CD14-positive monocyte (primary cell): Measurements from ENCODE around the gene SLC39A9. TPM values are rescaled to one million over a fixed set of nuclear protein-coding genes. Genes with fewer than 3 reads are reported as not detected.

Experiments
- DNase-seq, 3 donors: peaks; one replicate each; pipeline ENCODE4 v3.0.0-alpha.2; 2011 to 2022
- H2AFZ ChIP-seq: 2 replicates; pipeline ENCODE4 v1.6.0; 2012; ENCODE audit warnings: mild to moderate bottlenecking, low read depth, low read length, inconsistent platforms; ENCODE audit not compliant: insufficient read depth, poor library complexity, severe bottlenecking
- H3K27ac ChIP-seq, 2 donors: 1 replicate in 1 of 2; 2 replicates in 1 of 2; pipeline ENCODE4 v1.5.1; 2012 to 2013; ENCODE audit warnings: low read length in 2 of 2, control low read depth in 1 of 2, inconsistent platforms in 1 of 2, low read depth in 1 of 2, mild to moderate bottlenecking in 1 of 2
- H3K27me3 ChIP-seq, 2 donors: one replicate each; pipeline versions ENCODE4 v1.6.0 to v1.6.1; 2011 to 2013; ENCODE audit warnings: low read length in 2 of 2; ENCODE audit not compliant: control insufficient read depth in 2 of 2, insufficient read depth in 2 of 2
- H3K36me3 ChIP-seq, 2 donors: replicated peaks in 1 of 2; 1 replicate in 1 of 2; 2 replicates in 1 of 2; pipeline versions ENCODE4 v1.5.1 to v1.6.1; 2012 to 2013; ENCODE audit warnings: low read length in 2 of 2, control low read depth in 1 of 2, inconsistent platforms in 1 of 2, mild to moderate bottlenecking in 1 of 2; ENCODE audit not compliant: insufficient read depth in 2 of 2, control insufficient read depth in 1 of 2
- H3K4me1 ChIP-seq, 2 donors: 1 replicate in 1 of 2; 2 replicates in 1 of 2; pipeline versions ENCODE4 v1.5.1 to v1.6.1; 2012 to 2013; ENCODE audit warnings: low read length in 2 of 2, control low read depth in 1 of 2, inconsistent platforms in 1 of 2, mild to moderate bottlenecking in 1 of 2, moderate library complexity in 1 of 2; ENCODE audit not compliant: insufficient read depth in 2 of 2, control insufficient read depth in 1 of 2
- H3K4me2 ChIP-seq: replicated peaks from 2 replicates; pipeline ENCODE3; 2012; ENCODE audit warnings: low read length, moderate library complexity, mild to moderate bottlenecking; ENCODE audit not compliant: poor library complexity, severe bottlenecking; ENCODE audit errors: extremely low read depth
- H3K4me3 ChIP-seq, 3 experiments: fragments of 200-600 bp in 1 of 3; sonication (generic) in 1 of 3; replicated peaks in 1 of 3; 1 replicate in 2 of 3; 2 replicates in 1 of 3; pipeline ENCODE4 v1.5.1; 2011 to 2013; ENCODE audit warnings: low read length in 3 of 3, mild to moderate bottlenecking in 3 of 3, control low read depth in 2 of 3, low read depth in 2 of 3, inconsistent platforms in 1 of 3, moderate library complexity in 1 of 3
- H3K79me2 ChIP-seq: 2 replicates; pipeline ENCODE4 v1.6.0; 2012; ENCODE audit warnings: mild to moderate bottlenecking, control low read depth, inconsistent platforms, low read length, moderate library complexity; ENCODE audit not compliant: insufficient read depth
- H3K9ac ChIP-seq: 2 replicates; pipeline ENCODE4 v1.6.0; 2017; ENCODE audit warnings: low read length, mild to moderate bottlenecking; ENCODE audit not compliant: insufficient read depth, poor library complexity, severe bottlenecking
- H3K9me3 ChIP-seq, 2 donors: replicated peaks in 1 of 2; 1 replicate in 1 of 2; 2 replicates in 1 of 2; pipeline versions ENCODE4 v1.5.1 to v1.6.1; 2012 to 2013; ENCODE audit warnings: low read length in 2 of 2, control low read depth in 1 of 2; ENCODE audit not compliant: control insufficient read depth in 1 of 2, insufficient read depth in 1 of 2
- H4K20me1 ChIP-seq: 2 replicates; pipeline ENCODE4 v1.6.0; 2012; ENCODE audit warnings: mild to moderate bottlenecking, low read length, control low read depth, moderate library complexity; ENCODE audit not compliant: insufficient read depth
- H3K27ac Mint-ChIP-seq, 7 donors: one replicate each; pipeline ENCODE4 v1.8.0; 2020; ENCODE audit warnings: mild to moderate bottlenecking in 7 of 7, mixed read lengths in 7 of 7, moderate library complexity in 6 of 7, inconsistent platforms in 2 of 7
- H3K27me3 Mint-ChIP-seq, 3 donors: one replicate each; pipeline ENCODE4 v1.8.0; 2021 to 2022; ENCODE audit warnings: low read depth in 3 of 3, mild to moderate bottlenecking in 3 of 3, mixed read lengths in 3 of 3, moderate library complexity in 3 of 3, inconsistent platforms in 1 of 3
- H3K36me3 Mint-ChIP-seq, 2 donors: one replicate each; pipeline ENCODE4 v1.8.0; 2020; ENCODE audit warnings: mixed read lengths in 2 of 2, inconsistent platforms in 1 of 2, mild to moderate bottlenecking in 1 of 2
- H3K4me1 Mint-ChIP-seq: one replicate; pipeline ENCODE4 v1.8.0; 2020; ENCODE audit warnings: mild to moderate bottlenecking, mixed read lengths
- H3K4me3 Mint-ChIP-seq, 2 donors: one replicate each; pipeline ENCODE4 v1.8.0; 2020; ENCODE audit warnings: mild to moderate bottlenecking in 2 of 2, mixed read lengths in 2 of 2, moderate library complexity in 1 of 2
- H3K9me3 Mint-ChIP-seq, 7 donors: one replicate each; pipeline ENCODE4 v1.8.0; 2020 to 2022; ENCODE audit warnings: mixed read lengths in 7 of 7, mild to moderate bottlenecking in 6 of 7, moderate library complexity in 6 of 7, inconsistent platforms in 2 of 7
- WGBS: methylation state at CpG from one replicate; pipeline ENCODE4 v1.1.5; 2013; ENCODE audit warnings: missing lambda C conversion rate; ENCODE audit not compliant: insufficient coverage; 5-methylcytosine and 5-hydroxymethylcytosine counted together
- intact Hi-C, 2 donors: fragments of 100-400 bp; cut with micrococcal nuclease; formaldehyde crosslinking; loops; one replicate each; pipeline versions ENCODE4 v1.15.0 to v1.15.1; 2023
- polyA plus RNA-seq, 3 donors: library from polyadenylated mRNA; depleted of rRNA in 1 of 3; unstranded in 2 of 3; stranded (reverse) in 1 of 3; fragments of 300-500 nt in 2 of 3; fragments of >200 nt in 1 of 3; fragmentation: Illumina TruSeq in 2 of 3; gene quantifications; 1 replicate in 2 of 3; 2 replicates in 1 of 3; pipeline ENCODE4 v1.2.3, GENCODE V29; 2012 to 2021
- TF ChIP-seq, protein P1 (sequence below): fragments of 200-600 bp; IDR thresholded peaks from one replicate; pipeline ENCODE4 v1.8.0; 2022; ENCODE audit warnings: antibody characterized with exemption, mild to moderate bottlenecking

SLC39A9 gene
- polyA plus RNA-seq, 3 donors = 28.6 to 44.2 (median 37.6) TPM

DNA sequence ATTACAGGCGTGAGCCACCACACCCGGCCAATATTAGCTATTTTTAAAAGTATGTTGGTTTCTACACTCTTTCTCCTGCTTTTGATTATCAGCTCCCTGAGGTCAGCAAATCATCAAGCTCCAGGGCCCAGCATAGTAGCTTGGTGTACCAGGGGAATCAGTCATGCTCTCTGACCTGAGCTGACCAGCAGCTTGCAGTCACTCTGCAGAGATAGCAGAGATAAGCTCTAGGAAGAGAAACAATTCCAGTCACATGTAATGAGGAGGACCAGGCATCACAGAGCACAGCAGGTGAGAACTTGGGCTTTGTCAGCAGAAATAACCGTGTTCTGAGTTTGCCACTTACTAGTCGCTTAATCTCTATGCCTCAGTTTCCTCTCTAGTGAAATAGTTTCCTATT lies 94.5 kb downstream of the SLC39A9 start:
- H3K4me1 Mint-ChIP-seq = no peaks in the 10 kb centered on the region

DNA sequence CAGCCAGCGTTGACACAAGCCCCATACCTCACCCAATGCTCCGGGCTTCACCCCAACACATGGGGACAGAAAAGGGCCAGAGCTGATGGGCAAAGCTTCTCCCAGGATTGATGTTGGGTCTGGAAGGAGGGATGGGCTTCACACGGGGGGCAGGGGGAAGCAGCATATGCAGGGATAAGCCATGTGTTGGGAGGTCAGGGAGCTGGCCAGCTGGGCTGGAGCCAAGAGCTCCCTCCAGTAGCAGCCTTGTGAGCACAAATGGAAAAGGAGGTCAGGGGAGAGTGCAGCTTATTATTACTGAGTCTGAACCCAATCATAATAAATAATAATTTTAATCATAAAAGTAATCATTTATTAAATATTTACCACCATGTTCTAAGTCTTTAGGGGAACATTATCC lies 95.3 kb downstream of the SLC39A9 start:
- no peak overlapping the region for H3K4me3 ChIP-seq
- H3K27me3 Mint-ChIP-seq = peaks cover 16 to 28% (median 24%) of the 10 kb centered on the region in 3 donors
- intact Hi-C loops = no loop called here

More for the DNA sequence above, 94.5 kb downstream of the SLC39A9 start:
- Mint-ChIP-seq H3K36me3 (no peaks in the 10 kb centered on the region), H3K27ac (no peak overlapping the region), H3K9me3 (peaks cover 0 to 1% (median 0%) of the 10 kb centered on the region in 7 donors), H3K4me3 (no peak overlapping the region), H3K27me3 (peaks cover 23 to 35% (median 29%) of the 10 kb centered on the region in 3 donors)
- Histone ChIP-seq H3K9me3 (no peaks in the 10 kb centered on the region), H4K20me1 (no peaks in the 10 kb centered on the region), H3K4me3 (no peak overlapping the region), H3K27me3 (peaks cover 2 to 8% of the 10 kb centered on the region in 2 donors), H3K79me2 (no peaks in the 10 kb centered on the region), H3K36me3 (no peaks in the 10 kb centered on the region), H3K9ac (no peak overlapping the region), H3K27ac (no peak overlapping the region), H3K4me1 (no peaks in the 10 kb centered on the region), H2AFZ (no peak overlapping the region), H3K4me2 (no peak overlapping the region)
- TF ChIP-seq, protein P1, sequence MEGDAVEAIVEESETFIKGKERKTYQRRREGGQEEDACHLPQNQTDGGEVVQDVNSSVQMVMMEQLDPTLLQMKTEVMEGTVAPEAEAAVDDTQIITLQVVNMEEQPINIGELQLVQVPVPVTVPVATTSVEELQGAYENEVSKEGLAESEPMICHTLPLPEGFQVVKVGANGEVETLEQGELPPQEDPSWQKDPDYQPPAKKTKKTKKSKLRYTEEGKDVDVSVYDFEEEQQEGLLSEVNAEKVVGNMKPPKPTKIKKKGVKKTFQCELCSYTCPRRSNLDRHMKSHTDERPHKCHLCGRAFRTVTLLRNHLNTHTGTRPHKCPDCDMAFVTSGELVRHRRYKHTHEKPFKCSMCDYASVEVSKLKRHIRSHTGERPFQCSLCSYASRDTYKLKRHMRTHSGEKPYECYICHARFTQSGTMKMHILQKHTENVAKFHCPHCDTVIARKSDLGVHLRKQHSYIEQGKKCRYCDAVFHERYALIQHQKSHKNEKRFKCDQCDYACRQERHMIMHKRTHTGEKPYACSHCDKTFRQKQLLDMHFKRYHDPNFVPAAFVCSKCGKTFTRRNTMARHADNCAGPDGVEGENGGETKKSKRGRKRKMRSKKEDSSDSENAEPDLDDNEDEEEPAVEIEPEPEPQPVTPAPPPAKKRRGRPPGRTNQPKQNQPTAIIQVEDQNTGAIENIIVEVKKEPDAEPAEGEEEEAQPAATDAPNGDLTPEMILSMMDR = no peak
- intact Hi-C loops = no loop called here
- no peak for DNase-seq
- whole genome bisulfite sequencing = 79% methylated on average over 4 of the region's 4 CpGs

More for the DNA sequence above, 95.3 kb downstream of the SLC39A9 start:
- no CpG with 5 or more reads among the region's 3 CpGs for WGBS
- Histone ChIP-seq H4K20me1 (no peaks in the 10 kb centered on the region), H3K79me2 (no peaks in the 10 kb centered on the region), H3K27ac (no peak overlapping the region), H3K27me3 (peaks cover 2 to 5% of the 10 kb centered on the region in 2 donors), H2AFZ (no peak overlapping the region), H3K9ac (no peak overlapping the region), H3K4me2 (no peak overlapping the region), H3K4me1 (no peaks in the 10 kb centered on the region), H3K36me3 (no peaks in the 10 kb centered on the region), H3K9me3 (no peaks in the 10 kb centered on the region)
- no peak for DNase-seq
- H3K36me3 Mint-ChIP-seq = no peaks in the 10 kb centered on the region
- H3K4me1 Mint-ChIP-seq = no peaks in the 10 kb centered on the region
- H3K27ac Mint-ChIP-seq = peak overlapping the region in 1 of 7 donors; percentile 50
- TF ChIP-seq, protein P1 = no peak
- no peak overlapping the region for H3K4me3 Mint-ChIP-seq
- peaks cover 0 to 1% (median 0%) of the 10 kb centered on the region in 7 donors for H3K9me3 Mint-ChIP-seq
